ENCODE data around the gene OR2T11.

Gene OR2T11

GRCh38 chr1:248610301-248610700 is 24.6 kb downstream of the OR2T11 start:
- no peak for DNase-seq
- Histone ChIP-seq H2BK15ac (ENCODE audit: low read depth, poor library complexity, severe bottlenecking) (no peak overlapping the region), H3K4me3 (ENCODE audit: insufficient read depth in 1 of 2, low read depth in 1 of 2, low read length in 2 of 2) (no peak overlapping the region), H3K27me3 (ENCODE audit: control insufficient read depth in 1 of 2, insufficient read depth in 1 of 2, low read length in 2 of 2) (no peaks in the 10 kb centered on the region), H3K18ac (ENCODE audit: low read depth in 1 of 2, low read length in 2 of 2) (no peak overlapping the region), H2AFZ (ENCODE audit: low read depth, low read length) (no peak overlapping the region), H3K9ac (ENCODE audit: low read length) (no peak overlapping the region), H3K9me3 (ENCODE audit: control insufficient read depth, low read length) (no peaks in the 10 kb centered on the region), H2AK5ac (ENCODE audit: low read length, severe bottlenecking) (no peak overlapping the region), H3K79me1 (replicated peaks; ENCODE audit: low read length, poor library complexity, severe bottlenecking) (no peaks in the 10 kb centered on the region), H4K91ac (ENCODE audit: low read length) (no peak overlapping the region), H2BK5ac (ENCODE audit: low read depth, low read length, poor library complexity, severe bottlenecking) (no peak overlapping the region), H3K27ac (ENCODE audit: low read length, poor library complexity, severe bottlenecking) (no peak overlapping the region), H3K14ac (ENCODE audit: low read length in 2 of 2) (no peak overlapping the region), H2BK12ac (ENCODE audit: low read length in 2 of 2) (no peak overlapping the region), H2BK120ac (ENCODE audit: low read depth, low read length) (no peak overlapping the region), H3K4me2 (ENCODE audit: low read length, poor library complexity, severe bottlenecking) (no peak overlapping the region), H4K8ac (ENCODE audit: low read length) (no peak overlapping the region), H3K36me3 (ENCODE audit: control insufficient read depth in 1 of 2, insufficient read depth in 2 of 2, low read depth in 1 of 2, low read length in 2 of 2) (no peaks in the 10 kb centered on the region), H3K4ac (ENCODE audit: low read depth in 1 of 2, low read length in 2 of 2) (no peak overlapping the region), H3K23ac (ENCODE audit: low read length in 2 of 2) (no peak overlapping the region), H3K4me1 (ENCODE audit: control insufficient read depth, insufficient read depth, low read depth, low read length) (no peaks in the 10 kb centered on the region)
- WGBS = 80% methylated on average over 1 of the region's 3 CpGs

DNA sequence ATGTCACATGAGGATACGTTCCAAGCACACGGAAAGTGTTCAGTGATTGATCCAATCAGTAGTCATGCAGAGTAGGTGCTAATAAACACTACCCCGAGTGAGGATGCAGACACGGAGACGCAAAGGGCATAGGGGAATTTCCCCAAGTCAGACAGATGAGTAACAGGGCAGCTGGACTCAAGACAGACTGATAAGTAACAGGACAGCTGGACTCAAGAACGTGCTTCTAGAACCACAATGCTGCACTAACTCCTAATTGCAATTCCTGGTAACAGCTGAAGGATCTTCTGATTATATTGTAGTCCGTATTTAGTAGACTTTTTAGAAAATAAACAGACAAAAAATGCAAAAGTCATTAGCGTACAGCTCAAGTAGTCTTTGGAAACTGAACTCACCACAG is 35.5 kb downstream of the OR2T11 start:
- H2BK120ac ChIP-seq (ENCODE audit: low read depth, low read length) = no peak overlapping the region
- no peak overlapping the region for H2AK5ac ChIP-seq (ENCODE audit: low read length, severe bottlenecking)
- no peak overlapping the region for H3K18ac ChIP-seq (ENCODE audit: low read depth in 1 of 2, low read length in 2 of 2)
- H3K36me3 ChIP-seq (ENCODE audit: control insufficient read depth in 1 of 2, insufficient read depth in 2 of 2, low read depth in 1 of 2, low read length in 2 of 2) = no peaks in the 10 kb centered on the region
- H3K9ac ChIP-seq (ENCODE audit: low read length) = no peak overlapping the region
- no peak overlapping the region for H2BK12ac ChIP-seq (ENCODE audit: low read length in 2 of 2)
- H4K91ac ChIP-seq (ENCODE audit: low read length) = no peak overlapping the region
- WGBS = 83% methylated on average over 7 of the region's 8 CpGs
- no peak overlapping the region for H3K27ac ChIP-seq (ENCODE audit: low read length, poor library complexity, severe bottlenecking)
- H2AFZ ChIP-seq (ENCODE audit: low read depth, low read length) = no peak overlapping the region
- H3K4me3 ChIP-seq (ENCODE audit: insufficient read depth in 1 of 2, low read depth in 1 of 2, low read length in 2 of 2) = no peak overlapping the region
- no peaks in the 10 kb centered on the region for H3K4me1 ChIP-seq (ENCODE audit: control insufficient read depth, insufficient read depth, low read depth, low read length)
- H3K23ac ChIP-seq (ENCODE audit: low read length in 2 of 2) = no peak overlapping the region
- H3K27me3 ChIP-seq (ENCODE audit: control insufficient read depth in 1 of 2, insufficient read depth in 1 of 2, low read length in 2 of 2) = no peaks in the 10 kb centered on the region
- no peak for DNase-seq
- no peak overlapping the region for H3K4me2 ChIP-seq (ENCODE audit: low read length, poor library complexity, severe bottlenecking)
- no peak overlapping the region for H3K14ac ChIP-seq (ENCODE audit: low read length in 2 of 2)
- H4K8ac ChIP-seq (ENCODE audit: low read length) = no peak overlapping the region
- peaks cover 3% of the 10 kb centered on the region for H3K9me3 ChIP-seq (ENCODE audit: control insufficient read depth, low read length)
- no peak overlapping the region for H2BK5ac ChIP-seq (ENCODE audit: low read depth, low read length, poor library complexity, severe bottlenecking)
- H3K79me1 ChIP-seq (replicated peaks; ENCODE audit: low read length, poor library complexity, severe bottlenecking) = no peaks in the 10 kb centered on the region
- no peak overlapping the region for H2BK15ac ChIP-seq (ENCODE audit: low read depth, poor library complexity, severe bottlenecking)
- H3K4ac ChIP-seq (ENCODE audit: low read depth in 1 of 2, low read length in 2 of 2) = no peak overlapping the region

GRCh38 chr1:248597589-248597988 is 37.3 kb downstream of the OR2T11 start, which contains the start of gene OR2T10:
Gene OR2T10, minus strand, starts transcription at chr1:248597700. Its CDS starts 3,932 bp downstream, at chr1:248593768.
- Histone ChIP-seq H2BK120ac (ENCODE audit: low read depth, low read length) (no peak within 1 kb of the TSS), H2BK12ac (ENCODE audit: low read length in 2 of 2) (no peak within 1 kb of the TSS), H3K23ac (ENCODE audit: low read length in 2 of 2) (no peak within 1 kb of the TSS), H3K4me1 (ENCODE audit: control insufficient read depth, insufficient read depth, low read depth, low read length) (no peaks in the 10 kb centered on the region), H3K4ac (ENCODE audit: low read depth in 1 of 2, low read length in 2 of 2) (no peak within 1 kb of the TSS), H3K9me3 (ENCODE audit: control insufficient read depth, low read length) (peaks cover 3% of the 10 kb centered on the region), H3K4me3 (ENCODE audit: insufficient read depth in 1 of 2, low read depth in 1 of 2, low read length in 2 of 2) (no peak within 1 kb of the TSS), H3K4me2 (ENCODE audit: low read length, poor library complexity, severe bottlenecking) (no peak within 1 kb of the TSS), H2AFZ (ENCODE audit: low read depth, low read length) (no peak within 1 kb of the TSS), H2BK5ac (ENCODE audit: low read depth, low read length, poor library complexity, severe bottlenecking) (no peak within 1 kb of the TSS), H3K9ac (ENCODE audit: low read length) (no peak within 1 kb of the TSS), H3K79me1 (replicated peaks; ENCODE audit: low read length, poor library complexity, severe bottlenecking) (no peaks in the 10 kb centered on the region), H2BK15ac (ENCODE audit: low read depth, poor library complexity, severe bottlenecking) (no peak within 1 kb of the TSS), H3K18ac (ENCODE audit: low read depth in 1 of 2, low read length in 2 of 2) (no peak within 1 kb of the TSS), H2AK5ac (ENCODE audit: low read length, severe bottlenecking) (no peak within 1 kb of the TSS), H4K8ac (ENCODE audit: low read length) (no peak within 1 kb of the TSS), H3K14ac (ENCODE audit: low read length in 2 of 2) (no peak within 1 kb of the TSS), H3K36me3 (ENCODE audit: control insufficient read depth in 1 of 2, insufficient read depth in 2 of 2, low read depth in 1 of 2, low read length in 2 of 2) (no peaks in the 10 kb centered on the region), H3K27ac (ENCODE audit: low read length, poor library complexity, severe bottlenecking) (no peak within 1 kb of the TSS), H3K27me3 (ENCODE audit: control insufficient read depth in 1 of 2, insufficient read depth in 1 of 2, low read length in 2 of 2) (no peaks in the 10 kb centered on the region), H4K91ac (ENCODE audit: low read length) (no peak within 1 kb of the TSS)
- 87% methylated on average over 5 of the region's 6 CpGs for WGBS
- no peak for DNase-seq

GRCh38 chr1:248596615-248597014 is 38.3 kb downstream of the OR2T11 start:
- Histone ChIP-seq H3K4me3 (ENCODE audit: insufficient read depth in 1 of 2, low read depth in 1 of 2, low read length in 2 of 2) (no peak overlapping the region), H3K4ac (ENCODE audit: low read depth in 1 of 2, low read length in 2 of 2) (no peak overlapping the region), H3K9ac (ENCODE audit: low read length) (no peak overlapping the region), H2AFZ (ENCODE audit: low read depth, low read length) (no peak overlapping the region), H3K27me3 (ENCODE audit: control insufficient read depth in 1 of 2, insufficient read depth in 1 of 2, low read length in 2 of 2) (no peaks in the 10 kb centered on the region), H3K4me1 (ENCODE audit: control insufficient read depth, insufficient read depth, low read depth, low read length) (no peaks in the 10 kb centered on the region), H2BK5ac (ENCODE audit: low read depth, low read length, poor library complexity, severe bottlenecking) (no peak overlapping the region), H2BK15ac (ENCODE audit: low read depth, poor library complexity, severe bottlenecking) (no peak overlapping the region), H3K79me1 (replicated peaks; ENCODE audit: low read length, poor library complexity, severe bottlenecking) (no peaks in the 10 kb centered on the region), H4K91ac (ENCODE audit: low read length) (no peak overlapping the region), H3K9me3 (ENCODE audit: control insufficient read depth, low read length) (peaks cover 6% of the 10 kb centered on the region), H3K14ac (ENCODE audit: low read length in 2 of 2) (no peak overlapping the region), H4K8ac (ENCODE audit: low read length) (no peak overlapping the region), H2BK120ac (ENCODE audit: low read depth, low read length) (no peak overlapping the region), H3K23ac (ENCODE audit: low read length in 2 of 2) (no peak overlapping the region), H3K4me2 (ENCODE audit: low read length, poor library complexity, severe bottlenecking) (no peak overlapping the region), H3K27ac (ENCODE audit: low read length, poor library complexity, severe bottlenecking) (no peak overlapping the region), H3K18ac (ENCODE audit: low read depth in 1 of 2, low read length in 2 of 2) (no peak overlapping the region), H2AK5ac (ENCODE audit: low read length, severe bottlenecking) (no peak overlapping the region), H2BK12ac (ENCODE audit: low read length in 2 of 2) (no peak overlapping the region), H3K36me3 (ENCODE audit: control insufficient read depth in 1 of 2, insufficient read depth in 2 of 2, low read depth in 1 of 2, low read length in 2 of 2) (no peaks in the 10 kb centered on the region)
- 83% methylated on average over 2 of the region's 2 CpGs for WGBS
- DNase-seq = no peak

Data from mesenchymal stem cell (in vitro differentiated cells and primary cell).